Activated naive CD4-positive, alpha-beta T cell treated with anti-CD3 and anti-CD28 coated beads, Interleukin-2, amount 50 U/mL, for 16 hours (primary cell): ENCODE data around the gene BLOC1S1.
"Not testable (repeated sequence)": the region's sequence is repeated elsewhere in the genome, so short reads cannot be mapped to it uniquely, and the experiment has no call there.

Source experiments
- DNase-seq: peaks from one replicate; pipeline ENCODE4 v3.0.0-alpha.2; 2020

BLOC1S1 gene

GRCh38 chr12:55746174-55746912 lies 30.5 kb downstream of the BLOC1S1 start:
- DNase-seq, result no peak

- DNase-seq, result no peak
These were observed 31.0 kb downstream of the BLOC1S1 start for GRCh38 chr12:55746913-55747231.

GRCh38 chr12:55748230-55748993 lies 32.6 kb downstream of the BLOC1S1 start:
- DNase-seq, result no peak

GRCh38 chr12:55755246-55755645 lies 39.4 kb downstream of the BLOC1S1 start:
- DNase-seq, result no peak

GRCh38 chr12:55757701-55758100 lies 41.9 kb downstream of the BLOC1S1 start:
- DNase-seq, result no peak

GRCh38 chr12:55758575-55758974 lies 42.7 kb downstream of the BLOC1S1 start:
- not testable (repeated sequence) for DNase-seq

- peak; percentile 34 for DNase-seq
These were observed 44.8 kb downstream of the BLOC1S1 start for GRCh38 chr12:55760663-55761062.

- DNase-seq, result no peak
These were observed 46.8 kb downstream of the BLOC1S1 start for GRCh38 chr12:55762646-55763045.

- no peak for DNase-seq
These were observed 50.0 kb downstream of the BLOC1S1 start for GRCh38 chr12:55765736-55766290.

- DNase-seq, result no peak
These were observed 51.3 kb downstream of the BLOC1S1 start for GRCh38 chr12:55767156-55767555.
